ENCODE measurements around the gene MGAT4D.

GRCh38 chr4:140497747-140498636, at the start of gene MGAT4D:
- TF ChIP-seq CTCF (IDR thresholded peaks at IDR 0.05; ENCODE audit: borderline replicate concordance, extremely low read depth, low read length, poor library complexity, severe bottlenecking) (no peak), EZH2 (IDR thresholded peaks at IDR 0.05; ENCODE audit: borderline replicate concordance, low read depth, low read length, severe bottlenecking) (no peak)
